Epithelial cell of esophagus (primary cell): Measurements from ENCODE around the gene ERFE.
A peak's percentile ranks its signal among the peaks of the same experiment; 100 is the strongest.

Source experiments
- DNase-seq: peaks from one replicate; pipeline ENCODE4 v3.0.0; 2010; ENCODE audit warnings: low read depth
- H3K4me3 ChIP-seq: 2 replicates; pipeline ENCODE4 v1.5.1; 2011; ENCODE audit warnings: mild to moderate bottlenecking, low read length, control low read depth
- CTCF ChIP-seq: IDR thresholded peaks from 2 replicates; pipeline ENCODE4 v1.5.1; 2011; ENCODE audit warnings: low read depth, mild to moderate bottlenecking, low read length, control low read depth, inconsistent platforms; ENCODE audit not compliant: insufficient read depth; ENCODE audit errors: missing control alignments

Gene ERFE

GRCh38 chr2:238154570-238154969, 4.2 kb upstream of the ERFE start:
- no peak for DNase-seq
- no peak overlapping the region for H3K4me3 ChIP-seq
- TF ChIP-seq CTCF, result no peak

GRCh38 chr2:238155051-238155760, 3.6 kb upstream of the ERFE start:
- no peak overlapping the region for H3K4me3 ChIP-seq
- DNase-seq, result no peak
- no peak for TF ChIP-seq CTCF

- no peak for DNase-seq
- TF ChIP-seq CTCF, result no peak
- no peak overlapping the region for H3K4me3 ChIP-seq
Observed at GRCh38 chr2:238155761-238156694, 2.7 kb upstream of the ERFE start.

- TF ChIP-seq CTCF, result no peak
- no peak overlapping the region for H3K4me3 ChIP-seq
- DNase-seq, result no peak
Observed at GRCh38 chr2:238157506-238158017, 1.2 kb upstream of the ERFE start.

- no peak for TF ChIP-seq CTCF
- H3K4me3 ChIP-seq, result no peak overlapping the region
- DNase-seq, result no peak
Observed at GRCh38 chr2:238158018-238158508, 707 bp upstream of the ERFE start.

GRCh38 chr2:238159071-238159539, 335 bp downstream of the ERFE start:
- H3K4me3 ChIP-seq, result peak overlapping the region; percentile 31
- no peak for DNase-seq
- TF ChIP-seq CTCF, result no peak
